ENCODE results near the gene PLPP6.
A peak's percentile ranks its signal among the peaks of the same experiment; 100 is the strongest.

The PLPP6 gene

DNA sequence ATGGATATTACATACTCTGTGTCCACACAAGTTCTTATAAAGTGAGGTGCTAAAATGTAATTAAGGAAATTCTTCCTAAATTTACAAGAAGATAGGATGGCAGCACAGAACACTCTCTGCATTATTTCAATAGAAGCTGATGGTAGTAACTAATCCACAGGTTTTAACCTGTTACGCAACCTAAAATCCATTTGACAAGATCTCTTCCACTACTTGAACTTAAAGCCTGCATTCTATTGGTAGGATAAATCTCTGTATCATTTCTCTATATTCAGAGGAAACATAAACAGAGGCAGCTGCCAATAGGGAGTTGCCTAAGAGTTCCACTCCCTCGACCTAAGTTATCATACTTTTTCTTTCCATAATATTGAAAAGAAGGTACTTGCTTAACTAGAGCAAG lies 38.8 kb downstream of the PLPP6 start:
- no peak for FAIRE-seq

GRCh38 chr9:4701526-4701925 lies 39.4 kb downstream of the PLPP6 start:
- FAIRE-seq: peak; percentile 6

DNA sequence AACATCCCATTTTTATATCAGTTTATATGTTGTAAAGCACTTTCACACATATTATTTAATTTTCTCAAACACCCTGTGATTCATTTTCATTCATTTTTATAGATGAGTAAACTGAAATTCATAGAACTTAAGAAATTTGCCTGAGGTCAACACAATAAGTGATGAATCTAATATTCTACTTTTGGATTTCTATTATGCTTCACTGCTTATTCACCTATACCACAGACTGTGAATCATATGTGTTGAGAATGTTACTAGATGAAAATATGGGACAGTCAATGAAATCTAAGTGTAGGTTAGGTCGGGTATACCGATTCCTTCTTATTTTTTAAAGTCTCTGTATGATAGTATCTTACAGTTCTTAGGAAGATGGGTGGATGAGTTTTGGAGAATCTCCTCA lies 42.0 kb downstream of the PLPP6 start:
- no peak for FAIRE-seq

DNA sequence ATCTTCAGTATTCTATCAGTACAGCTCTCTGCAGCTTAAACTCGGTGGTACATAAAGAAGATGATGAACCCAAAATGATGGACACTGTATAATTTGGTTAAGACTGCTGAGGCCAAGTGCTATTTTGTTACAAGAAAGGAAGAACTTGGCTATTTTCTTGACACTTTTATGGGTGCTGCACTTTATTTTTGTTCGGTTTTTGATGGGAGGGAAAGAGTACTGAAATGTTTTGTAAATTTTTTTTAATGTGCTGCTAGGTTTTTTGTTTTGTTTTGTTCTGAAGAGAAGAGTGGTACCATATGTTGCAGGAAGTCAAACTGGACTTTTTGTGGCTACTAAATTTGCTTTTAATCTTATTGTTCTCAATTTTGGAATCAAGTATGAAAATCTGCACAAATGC lies 43.9 kb downstream of the PLPP6 start:
- no peak for FAIRE-seq

DNA sequence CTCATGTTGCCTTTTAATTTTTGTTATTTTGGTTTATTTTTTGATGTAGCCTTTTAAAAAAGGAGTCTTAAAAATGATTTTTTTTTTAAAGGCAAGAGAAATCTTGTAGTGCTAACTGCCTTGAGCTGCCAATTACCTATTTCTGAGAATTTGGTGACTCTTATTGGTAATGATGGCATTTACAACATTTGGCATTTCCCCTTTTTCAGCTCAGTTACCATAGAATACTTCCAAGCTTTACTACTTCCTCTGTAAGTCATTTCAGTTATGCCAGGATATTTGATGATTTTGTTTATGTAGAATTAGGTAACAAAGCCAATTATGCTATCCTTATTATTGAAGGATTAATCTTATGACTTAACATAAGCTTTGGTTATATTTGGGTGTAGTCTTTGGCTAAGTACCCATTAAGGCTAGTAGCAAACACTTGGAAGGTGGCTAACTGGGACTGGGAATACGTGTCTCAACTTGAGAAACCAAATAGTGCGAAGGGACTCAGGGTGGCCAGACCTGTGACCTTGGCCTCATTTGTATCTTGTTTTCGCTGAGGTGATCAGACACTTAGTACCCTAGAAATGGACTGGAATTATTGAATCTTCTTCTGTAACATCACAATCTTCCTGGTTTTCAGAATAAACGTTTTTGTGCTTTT lies 45.0 kb downstream of the PLPP6 start:
- FAIRE-seq: no peak

- FAIRE-seq: peak; percentile 44
Measured at GRCh38 chr9:4709380-4709779, 47.3 kb downstream of the PLPP6 start.

GRCh38 chr9:4713849-4714248 lies 51.8 kb downstream of the PLPP6 start:
- no peak for FAIRE-seq

- FAIRE-seq: no peak
Measured at GRCh38 chr9:4714266-4715016, 52.3 kb downstream of the PLPP6 start.
